Measurements from ENCODE around the gene YIPF2. TPM values are rescaled to one million over a fixed set of nuclear protein-coding genes. Genes with fewer than 3 reads are reported as not detected.

The YIPF2 gene
- total and polyA plus RNA-seq, 3 donors from 2014 or later = 95.3 to 143 (median 106) TPM

- intact Hi-C loops (cut with DNase I; ENCODE audit: low total_unique reads) = no loop called here
- no peak for DNase-seq
- Histone ChIP-seq H3K27ac (no peak overlapping the region), H3K36me3 (ENCODE audit: low read depth, missing control alignments) (no peaks in the 10 kb centered on the region), H3K4me3 (no peak overlapping the region), H3K4me1 (no peaks in the 10 kb centered on the region), H3K9me3 (no peaks in the 10 kb centered on the region), H3K27me3 (no peaks in the 10 kb centered on the region)
- WGBS, 2 donors = 96 to 100% methylated on average over 2 to 6 of the region's 6 CpGs
- TF ChIP-seq CTCF (IDR thresholded peaks at IDR 0.05) (no peak), POLR2A (IDR thresholded peaks at IDR 0.05) (no peak)
Observed at GRCh38 chr19:10916602-10917001, 11.8 kb downstream of the YIPF2 start.

- no peaks in the 10 kb centered on the region for H3K9me3 ChIP-seq
- 73 to 77% methylated on average over 8 to 19 of the region's 19 CpGs for WGBS, 2 donors
- H3K27ac ChIP-seq = no peak overlapping the region
- intact Hi-C loops (cut with DNase I; ENCODE audit: low total_unique reads) = no loop called here
- no peak for DNase-seq
- no peak for TF ChIP-seq POLR2A (IDR thresholded peaks at IDR 0.05)
- H3K4me3 ChIP-seq = no peak overlapping the region
- H3K4me1 ChIP-seq = no peaks in the 10 kb centered on the region
- H3K27me3 ChIP-seq = no peaks in the 10 kb centered on the region
- H3K36me3 ChIP-seq (ENCODE audit: low read depth, missing control alignments) = no peaks in the 10 kb centered on the region
Observed at GRCh38 chr19:10915130-10916091, 13.0 kb downstream of the YIPF2 start.

GRCh38 chr19:10913716-10914340 is 14.6 kb downstream of the YIPF2 start:
- no peak for TF ChIP-seq POLR2A (IDR thresholded peaks at IDR 0.05)
- no peak for TF ChIP-seq CTCF (IDR thresholded peaks at IDR 0.05)
- no peak overlapping the region for H3K27ac ChIP-seq
- H3K4me1 ChIP-seq = no peaks in the 10 kb centered on the region
- H3K36me3 ChIP-seq (ENCODE audit: low read depth, missing control alignments) = no peaks in the 10 kb centered on the region
- no peak for DNase-seq
- H3K9me3 ChIP-seq = no peaks in the 10 kb centered on the region
- no peak overlapping the region for H3K4me3 ChIP-seq
- intact Hi-C loops (cut with DNase I; ENCODE audit: low total_unique reads) = no loop called here
- WGBS, 2 donors = 97 to 100% methylated on average over 4 to 24 of the region's 24 CpGs
- H3K27me3 ChIP-seq = no peaks in the 10 kb centered on the region

GRCh38 chr19:10912619-10913018 is 15.8 kb downstream of the YIPF2 start:
- no peaks in the 10 kb centered on the region for H3K9me3 ChIP-seq
- no peaks in the 10 kb centered on the region for H3K4me1 ChIP-seq
- no peak overlapping the region for H3K4me3 ChIP-seq
- no peak overlapping the region for H3K27ac ChIP-seq
- no peaks in the 10 kb centered on the region for H3K27me3 ChIP-seq
- TF ChIP-seq POLR2A (IDR thresholded peaks at IDR 0.05) (no peak), CTCF (IDR thresholded peaks at IDR 0.05) (no peak)
- WGBS, 2 donors = 90 to 92% methylated on average over 14 to 18 of the region's 18 CpGs
- no peak for DNase-seq
- H3K36me3 ChIP-seq (ENCODE audit: low read depth, missing control alignments) = no peaks in the 10 kb centered on the region
- intact Hi-C loops (cut with DNase I; ENCODE audit: low total_unique reads) = no loop called here

DNA sequence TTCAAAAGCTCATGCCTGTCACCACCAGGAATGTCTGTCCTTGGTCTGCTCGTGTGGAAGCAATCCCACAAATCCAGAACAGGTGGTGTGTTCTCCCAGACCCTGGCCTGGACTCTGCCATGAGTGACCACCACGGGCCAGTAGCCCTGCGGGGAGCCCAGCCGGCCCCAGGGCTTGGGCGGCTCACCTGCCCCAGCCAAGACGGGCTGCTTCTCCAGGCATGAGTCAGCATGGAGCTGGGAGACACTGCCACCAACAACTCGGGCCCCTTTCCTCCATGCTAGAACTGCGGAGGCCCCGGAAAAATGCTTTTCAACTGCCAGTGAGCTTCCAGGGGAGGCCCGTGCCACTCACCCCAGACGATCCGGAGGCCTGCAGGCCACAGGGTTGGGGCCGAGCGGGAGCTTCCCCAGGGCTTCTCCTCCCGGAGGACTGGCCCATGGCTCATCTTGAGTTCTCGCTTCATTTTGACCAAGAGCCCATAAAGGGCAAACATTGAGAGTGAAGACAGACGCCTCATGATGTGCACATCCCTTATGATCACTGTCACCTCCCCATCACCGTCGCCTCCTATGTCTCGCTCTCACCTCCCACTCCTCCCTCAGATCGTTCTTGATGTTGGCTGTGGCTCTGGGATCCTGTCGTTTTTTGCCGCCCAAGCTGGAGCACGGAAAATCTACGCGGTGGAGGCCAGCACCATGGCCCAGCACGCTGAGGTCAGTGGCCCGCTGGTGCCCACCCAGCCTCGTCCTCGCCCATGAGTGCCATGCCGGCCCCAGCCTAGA is 16.7 kb downstream of the YIPF2 start:
- Histone ChIP-seq H3K4me1 (no peaks in the 10 kb centered on the region), H3K27me3 (no peaks in the 10 kb centered on the region), H3K36me3 (ENCODE audit: low read depth, missing control alignments) (no peaks in the 10 kb centered on the region), H3K4me3 (no peak overlapping the region), H3K9me3 (no peaks in the 10 kb centered on the region), H3K27ac (no peak overlapping the region)
- DNase-seq = no peak
- intact Hi-C loops (cut with DNase I; ENCODE audit: low total_unique reads) = no loop called here
- TF ChIP-seq CTCF (IDR thresholded peaks at IDR 0.05) (no peak), POLR2A (IDR thresholded peaks at IDR 0.05) (no peak)
- WGBS, 2 donors = 88 to 91% methylated on average over 24 to 31 of the region's 31 CpGs

Data from testis (tissue), 3 donors.